Mesenteric fat pad (tissue), 1 donor: ENCODE data around the gene APOL6. TPM values are rescaled to one million over a fixed set of nuclear protein-coding genes. Genes with fewer than 3 reads are reported as not detected.

ENCODE experiments used
- DNase-seq: peaks from one replicate; pipeline ENCODE4 v3.0.0-alpha.2; 2020; ENCODE audit warnings: low spot score
- total RNA-seq: library from RNA; stranded (reverse); fragmentation: NEBNext Ultra II Directional; extraction: Animal tissue kit (Norgen Biotek cat#: 25700); gene quantifications from one replicate; pipeline ENCODE4 v1.2.1, GENCODE V29; 2021
- donor health status: DM: yes; HTN: yes; CAD: no.

APOL6 gene
- total RNA-seq, 1 donor from 2014 or later, result 99.8 TPM

DNA sequence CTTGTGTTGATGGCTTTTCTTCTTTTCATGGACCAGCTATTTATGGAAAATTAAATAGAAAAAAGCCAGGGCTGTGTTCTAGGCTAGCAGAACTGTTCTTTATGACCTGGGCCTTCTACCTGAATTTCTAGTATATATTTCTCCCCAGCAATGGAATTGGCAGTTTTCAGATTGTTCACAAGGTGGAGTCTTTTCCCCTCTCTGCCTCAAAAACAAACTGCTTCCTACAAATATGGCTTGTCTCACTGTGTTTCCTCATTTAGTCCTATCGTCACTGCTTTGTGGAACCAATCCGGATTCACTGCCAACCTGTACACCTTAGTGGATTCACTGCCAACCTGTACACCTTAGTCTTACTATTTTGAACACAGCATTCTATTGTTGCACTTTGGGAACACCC, 64.4 kb downstream of the APOL6 start:
- DNase-seq, result no peak

DNA sequence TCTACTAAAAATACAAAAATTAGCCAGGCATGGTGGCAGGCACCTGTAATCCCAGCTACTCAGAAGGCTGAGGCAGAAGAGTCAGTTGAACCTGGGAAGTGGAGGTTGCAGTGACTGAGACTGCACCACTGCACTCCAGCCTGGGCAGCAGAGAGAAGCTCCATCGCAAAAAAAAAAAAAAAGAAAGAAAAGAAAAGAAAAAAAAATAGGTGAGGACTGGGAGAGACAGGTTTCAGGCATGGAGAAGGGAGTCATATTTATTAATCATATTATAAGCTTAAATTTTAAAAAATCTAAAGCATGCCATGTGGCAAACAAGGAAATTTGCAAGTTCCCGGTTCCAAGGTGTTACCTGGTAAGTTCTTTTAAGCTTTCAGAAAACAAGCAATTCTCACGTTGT, 69.3 kb downstream of the APOL6 start, which contains the start of gene APOL5:
Gene APOL5, plus strand, starts transcription at position 301 of the 400 bp plus-strand sequence. Its CDS starts 0 bp downstream, at position 301.
- DNase-seq, result no peak

Other genes starting within 250 kb of the APOL6 start
- 12.4 TPM for gene MCM5, start 248.3 kb upstream of the APOL6 start, total RNA-seq
- 1.6 TPM for gene RASD2, start 107.6 kb upstream of the APOL6 start, total RNA-seq
- 0.55 TPM for gene MB, start 31.1 kb upstream of the APOL6 start, total RNA-seq
- gene APOL5, start 69.4 kb downstream of the APOL6 start, total RNA-seq, result not detected